ENCODE data around the gene UPF1.
"Not testable (repeated sequence)": the region's sequence is repeated elsewhere in the genome, so short reads cannot be mapped to it uniquely, and the experiment has no call there.

Gene UPF1

DNA sequence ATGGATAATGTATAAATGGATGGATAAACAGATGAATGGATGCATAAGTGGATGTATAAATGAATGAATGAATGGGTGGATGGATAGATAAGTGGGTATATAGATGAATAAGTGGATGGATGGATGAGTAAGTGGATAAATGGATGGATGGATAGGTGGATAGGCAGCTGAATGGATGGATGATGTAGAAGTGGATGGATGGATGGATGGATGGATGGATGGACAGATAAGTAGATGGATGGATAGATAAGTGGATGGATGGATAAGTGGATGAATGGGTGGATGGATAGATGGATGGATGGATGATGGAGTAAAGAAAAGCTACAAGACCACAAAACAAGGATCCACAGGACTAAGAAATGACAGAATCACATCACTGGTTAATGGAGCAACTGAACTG, 31.7 kb upstream of the UPF1 start:
- no peak for DNase-seq

DNA sequence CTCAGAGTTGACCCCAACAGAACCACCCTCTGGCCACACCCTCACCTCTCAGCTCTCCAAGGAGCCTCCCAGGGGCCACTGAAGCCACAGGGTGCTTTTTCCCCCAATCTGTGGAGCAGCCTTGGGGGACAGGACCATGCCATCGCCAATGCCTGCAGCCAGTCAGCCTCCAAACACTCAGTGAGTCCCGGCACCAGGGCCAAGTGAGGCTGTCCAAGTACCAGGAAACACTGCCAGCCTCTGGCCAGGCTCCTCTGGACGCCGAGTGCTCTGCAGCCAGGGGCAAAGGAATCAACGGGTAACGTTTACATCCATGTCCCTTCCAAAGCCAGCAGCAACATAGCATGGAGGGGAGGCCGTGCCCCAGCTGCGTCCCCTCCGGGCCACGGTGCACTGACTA, 31.1 kb upstream of the UPF1 start:
- no peak for DNase-seq

DNA sequence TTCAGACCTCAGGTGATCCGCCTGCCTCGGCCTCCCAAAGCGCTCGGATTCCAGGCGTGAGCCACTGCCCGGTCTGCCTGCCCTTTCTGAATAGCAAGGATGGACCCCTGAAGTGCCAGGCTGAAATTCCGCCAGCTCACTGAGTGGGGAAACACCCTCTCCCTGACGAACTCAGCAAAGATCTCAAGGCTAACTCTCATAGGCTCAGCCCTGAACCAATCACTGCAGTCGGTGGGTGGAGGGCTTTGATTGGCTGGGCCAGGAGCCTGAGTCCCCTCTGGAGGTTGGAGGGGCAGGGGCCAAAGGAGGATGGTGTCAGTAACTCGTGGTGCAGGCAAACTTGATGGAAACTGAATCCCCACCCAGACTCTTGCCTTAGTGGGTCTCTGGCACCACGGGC, 29.4 kb upstream of the UPF1 start:
- peak; percentile 48 for DNase-seq

DNA sequence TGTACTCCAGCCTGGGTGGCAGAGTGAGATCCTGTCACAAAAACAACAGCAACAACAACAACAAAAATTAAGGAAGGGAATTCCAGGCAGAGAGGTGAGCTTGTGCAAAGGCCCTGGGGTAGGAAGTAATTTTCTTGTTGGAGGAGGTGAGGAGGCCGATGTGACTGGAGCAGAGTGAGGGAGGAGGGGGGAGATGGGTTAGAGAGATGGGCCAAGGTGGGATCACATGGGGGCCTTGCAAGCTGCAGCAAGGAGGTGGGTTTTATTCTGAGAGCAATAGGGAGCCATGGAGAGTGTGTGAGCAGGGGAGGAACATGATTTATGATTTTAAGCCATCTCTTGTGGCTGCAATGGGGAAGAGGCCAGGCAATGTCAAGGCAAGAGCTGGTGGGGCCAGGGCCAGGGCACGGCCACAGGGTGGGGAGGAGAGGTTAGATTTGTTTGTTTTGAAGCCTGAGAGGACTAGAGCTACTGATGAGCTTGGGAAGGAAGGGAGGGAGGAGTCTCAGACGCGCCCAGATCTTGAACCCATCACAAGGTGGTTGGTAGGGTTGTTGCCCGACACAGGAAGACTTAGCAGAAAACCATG, 28.1 kb upstream of the UPF1 start:
- DNase-seq = no peak

DNA sequence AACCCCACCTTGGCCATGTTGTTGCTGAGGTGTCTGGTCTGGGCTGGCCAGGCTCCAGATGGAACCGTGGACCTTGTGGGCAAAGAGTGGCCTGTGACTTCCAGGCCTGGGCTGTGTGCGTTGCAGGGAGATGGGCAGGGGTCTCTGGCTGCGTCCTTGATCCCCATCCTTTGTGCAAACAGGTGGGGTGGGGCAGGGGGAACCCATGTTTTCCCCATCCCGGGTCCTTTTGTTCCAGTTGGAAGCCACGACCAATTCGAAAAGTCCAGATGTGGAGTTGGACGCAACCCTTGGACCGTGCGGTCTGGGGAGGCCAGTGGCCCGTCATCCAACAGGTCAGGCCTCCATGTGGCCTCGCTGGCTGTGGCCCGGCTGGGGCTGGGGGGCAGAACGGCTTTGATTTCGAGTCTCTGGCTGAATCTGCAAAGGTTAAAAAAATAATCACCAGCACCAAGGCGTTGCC, 27.6 kb upstream of the UPF1 start:
- DNase-seq = no peak

DNA sequence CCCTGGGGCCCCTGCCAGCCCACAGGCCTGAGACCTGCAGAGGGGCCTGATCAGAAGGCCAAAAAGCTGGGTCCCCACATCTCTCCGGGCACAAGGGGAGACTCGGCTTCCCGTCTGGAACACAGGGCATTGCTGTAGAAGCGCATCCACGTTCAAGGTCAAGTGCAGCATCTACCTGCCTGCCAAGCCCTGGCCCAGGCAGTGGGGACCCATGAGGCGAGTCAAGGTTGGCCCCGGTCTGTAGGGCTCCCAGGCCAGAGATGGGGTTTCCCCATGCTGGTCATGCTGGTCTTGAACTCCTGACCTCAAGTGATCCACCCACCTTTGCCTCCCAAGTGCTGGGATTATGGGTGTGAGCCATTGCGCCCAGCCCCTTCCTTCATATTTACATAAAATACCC, 27.1 kb upstream of the UPF1 start:
- no peak for DNase-seq

DNA sequence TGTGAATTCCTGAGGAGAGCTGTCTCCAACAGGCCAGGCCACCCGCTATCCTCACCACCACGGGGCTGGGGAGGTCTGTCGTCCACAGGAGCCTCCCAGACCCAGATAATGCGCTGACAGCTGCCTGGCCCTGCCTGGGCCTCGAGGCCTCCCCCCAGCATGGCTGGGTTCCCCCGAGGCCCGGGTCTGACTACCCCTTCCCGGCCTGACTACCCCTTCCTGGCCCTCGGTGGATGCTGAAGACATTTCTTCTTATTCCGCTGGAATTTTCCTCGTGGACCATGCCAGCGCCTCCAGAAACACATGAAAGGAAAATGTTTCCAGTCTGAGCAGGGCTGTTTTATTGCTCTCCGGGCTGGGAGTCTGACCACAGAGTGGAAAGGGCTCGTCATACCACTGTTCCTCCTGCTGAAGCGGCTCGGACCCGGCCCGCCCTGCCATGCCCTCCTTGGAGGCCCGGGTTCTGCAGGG, 23.9 kb upstream of the UPF1 start:
- no peak for DNase-seq

DNA sequence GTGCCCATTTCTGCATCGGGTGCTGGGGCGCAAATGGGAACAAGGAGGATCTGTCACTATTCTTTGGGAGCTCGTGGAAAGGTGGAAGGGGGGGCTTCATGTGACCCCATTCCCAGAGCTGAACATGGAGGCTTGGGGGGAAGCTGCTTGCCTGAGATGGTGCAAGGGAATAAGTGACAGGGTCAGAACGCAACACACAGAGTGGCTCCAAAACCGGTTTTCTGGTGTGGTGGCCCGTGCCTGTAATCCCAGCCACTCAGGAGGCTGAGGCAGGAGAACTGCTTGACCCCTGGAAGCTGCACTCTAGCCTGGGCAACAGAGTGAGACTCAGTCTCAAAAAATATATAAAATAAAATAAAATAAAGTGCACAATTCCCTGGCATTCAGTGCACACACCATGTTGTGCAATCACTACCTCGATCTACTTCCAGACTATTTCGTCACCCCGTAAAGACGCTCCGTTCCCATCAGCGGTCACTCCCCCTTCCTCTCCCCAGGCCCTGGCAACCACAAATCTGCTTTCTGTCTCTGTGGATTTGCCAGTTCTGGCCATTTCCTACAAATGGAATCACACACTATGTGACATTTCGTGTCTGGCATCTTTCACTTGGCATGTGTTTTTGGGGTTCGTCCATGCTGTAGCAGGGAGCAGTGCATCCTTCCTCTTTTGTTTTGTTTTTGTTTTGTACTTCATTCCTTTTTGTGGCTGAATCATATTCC, 22.4 kb upstream of the UPF1 start:
- no peak for DNase-seq

DNA sequence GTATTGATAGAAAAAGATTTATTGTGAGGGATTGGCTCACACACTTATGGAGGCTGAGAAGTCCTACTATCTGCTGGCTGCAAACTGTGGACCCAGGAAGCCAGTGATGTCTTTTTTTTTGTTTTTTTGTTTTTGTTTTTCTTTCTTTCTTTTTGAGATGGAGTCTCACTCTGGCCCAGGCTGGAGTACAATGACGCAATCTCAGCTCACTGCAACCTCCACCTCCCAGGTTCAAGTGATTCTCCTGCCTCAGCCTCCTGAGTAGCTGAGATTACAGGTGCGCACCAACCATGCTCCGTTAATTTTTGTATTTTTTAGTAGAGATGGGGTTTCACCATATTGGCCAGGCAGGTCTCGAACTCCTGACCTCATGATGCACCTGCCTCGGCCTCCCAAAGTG, 20.1 kb upstream of the UPF1 start:
- DNase-seq = not testable (repeated sequence)

DNA sequence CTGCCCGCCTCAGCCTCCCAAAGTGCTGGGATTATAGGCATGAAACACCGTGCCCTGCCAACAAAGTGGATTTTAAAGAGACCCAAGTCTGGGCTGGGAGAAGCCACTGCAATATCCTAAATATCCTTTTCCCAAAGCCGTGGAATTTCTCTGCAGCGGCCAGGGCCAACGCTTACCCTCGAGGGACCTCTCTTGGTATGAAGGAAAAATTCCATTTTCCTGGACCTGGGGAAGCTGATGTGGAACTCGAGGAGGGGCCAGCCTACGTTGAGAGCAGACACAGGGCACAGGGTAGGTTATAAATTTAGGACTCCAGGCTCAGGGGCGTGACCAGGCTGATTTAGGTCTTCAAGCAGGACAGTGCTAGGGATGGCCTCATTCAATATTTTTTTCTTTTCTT, 17.7 kb upstream of the UPF1 start:
- no peak for DNase-seq

DNA sequence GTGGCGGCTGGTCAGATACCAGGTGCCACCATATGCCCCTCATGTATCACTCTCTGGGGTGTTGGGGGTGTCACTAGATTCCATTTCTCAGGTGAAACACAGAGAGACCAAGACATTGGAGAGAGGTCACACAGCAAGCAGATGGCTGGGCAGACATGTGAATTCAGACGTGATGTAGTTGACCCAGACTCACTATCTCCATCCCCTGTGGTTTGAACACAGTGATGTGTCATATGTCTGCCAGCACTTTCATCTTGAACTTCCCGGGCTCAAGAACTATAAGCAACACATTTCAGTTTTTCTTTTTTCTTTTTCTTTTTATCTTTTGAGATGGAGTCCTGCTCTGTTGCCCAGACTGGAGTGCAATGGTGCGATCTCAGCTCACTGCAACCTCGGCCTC, 16.1 kb upstream of the UPF1 start:
- DNase-seq = no peak

DNA sequence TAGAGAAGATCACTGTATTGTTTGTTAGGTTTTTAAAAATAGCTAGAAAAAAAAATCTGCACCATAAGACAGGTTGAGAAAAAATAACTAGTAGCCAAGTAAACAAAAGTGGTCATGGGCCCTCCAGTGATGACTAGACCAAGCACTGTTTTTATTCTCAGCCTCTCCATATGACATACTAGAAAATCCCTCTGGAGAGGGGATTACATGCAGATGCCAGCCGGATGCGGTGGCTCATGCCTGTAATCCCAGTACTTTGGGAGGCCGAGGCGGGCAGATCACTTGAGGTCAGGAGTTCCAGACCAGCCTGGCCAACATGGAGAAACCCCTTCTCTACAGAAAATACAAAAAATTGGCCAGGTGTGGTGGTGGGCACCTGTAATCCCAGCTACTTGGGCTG, 15.1 kb upstream of the UPF1 start:
- DNase-seq = not testable (repeated sequence)

DNA sequence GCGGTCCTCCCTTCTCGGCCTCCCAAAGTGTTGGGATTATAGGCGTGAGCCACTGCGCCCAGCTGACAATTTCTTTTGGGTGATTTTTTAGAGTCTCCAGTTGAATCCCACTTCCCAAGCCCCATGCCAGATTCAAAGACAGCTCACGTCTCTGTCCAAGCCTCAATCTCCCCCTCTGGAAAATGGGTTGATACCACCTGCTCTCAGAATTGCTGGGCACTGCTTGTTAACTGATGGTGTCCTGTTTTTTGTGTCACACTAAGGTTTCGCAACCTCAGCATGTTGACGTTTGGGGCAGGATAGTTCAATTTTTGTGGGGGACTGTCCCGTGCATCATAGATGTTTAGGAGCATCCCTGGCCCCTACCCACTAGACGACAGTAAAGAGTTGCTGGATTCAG, 14.2 kb upstream of the UPF1 start:
- DNase-seq = no peak

DNA sequence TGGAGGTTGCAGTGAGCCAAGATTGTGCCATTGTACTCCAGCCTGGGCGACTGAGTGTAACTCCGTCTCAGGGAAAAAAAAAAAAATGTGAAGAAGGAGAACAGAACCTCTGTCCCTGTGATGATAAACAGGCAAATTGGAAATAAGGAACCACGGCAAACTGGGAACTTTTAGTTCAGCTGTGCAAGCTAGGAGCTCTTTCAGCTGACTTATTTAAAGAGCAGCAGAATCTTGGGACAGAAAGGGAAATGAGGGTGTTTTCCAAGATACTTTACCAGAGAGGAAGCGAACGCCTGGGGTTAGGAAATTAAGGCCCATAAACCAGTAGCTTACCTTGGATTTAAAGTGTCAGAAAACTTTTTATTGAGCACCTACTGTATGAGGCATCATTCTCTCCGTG, 3.0 kb upstream of the UPF1 start:
- no peak for DNase-seq

DNA sequence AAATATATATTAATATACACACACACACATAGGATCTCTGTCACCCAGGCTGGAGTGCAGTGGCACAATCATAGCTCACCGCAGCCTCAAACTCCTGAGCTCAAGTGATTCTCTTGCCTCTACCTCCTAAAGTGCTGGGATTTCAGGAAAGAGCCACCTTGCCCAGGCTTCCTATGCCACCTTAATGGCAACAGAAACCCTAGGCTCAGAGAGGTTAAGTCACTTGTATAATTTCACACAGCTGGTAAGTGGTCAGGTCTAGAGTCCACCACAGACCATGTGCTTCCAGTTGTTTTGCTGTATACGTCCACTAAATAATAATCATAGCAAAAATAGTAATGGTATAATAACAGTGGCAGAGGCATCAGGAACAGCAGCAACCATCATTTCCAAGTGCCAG, 1.3 kb upstream of the UPF1 start:
- no peak for DNase-seq

DNA sequence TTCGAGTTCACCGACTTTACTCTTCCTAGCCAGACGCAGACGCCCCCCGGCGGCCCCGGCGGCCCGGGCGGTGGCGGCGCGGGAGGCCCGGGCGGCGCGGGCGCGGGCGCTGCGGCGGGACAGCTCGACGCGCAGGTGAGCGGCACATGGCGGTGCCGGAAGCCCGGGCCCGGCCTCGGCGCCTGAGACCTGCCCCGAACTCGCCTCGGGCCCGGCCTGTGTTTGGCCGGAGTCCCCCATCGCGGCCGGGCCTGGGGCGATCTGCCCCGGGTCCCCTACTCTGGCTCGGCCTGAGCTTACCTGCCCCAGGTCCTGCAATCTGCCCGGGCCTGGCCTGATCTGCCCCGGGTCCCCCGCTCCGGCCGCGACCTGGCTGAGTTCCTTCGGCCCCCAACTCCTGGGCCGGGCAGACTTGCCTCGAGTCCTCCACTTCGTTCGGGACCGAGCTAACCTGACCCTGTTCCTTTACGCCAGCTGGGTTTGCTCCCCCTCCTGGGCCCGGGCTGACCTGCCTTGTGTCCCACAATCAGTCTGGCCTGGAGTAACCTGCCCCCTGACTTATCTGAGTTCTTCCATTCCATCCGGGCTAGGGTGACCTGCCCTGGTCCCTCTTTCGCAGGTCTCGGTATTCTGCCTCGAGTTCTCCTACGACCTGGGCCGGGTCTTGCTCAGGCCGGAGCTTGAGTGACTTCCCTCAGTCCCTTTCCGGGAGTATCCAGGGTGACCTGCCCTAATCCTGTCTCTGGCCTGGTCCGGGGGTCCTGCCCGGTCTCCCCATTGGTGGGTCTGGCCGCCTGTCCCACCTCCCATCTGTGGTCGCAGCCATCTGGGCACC, 764 bp downstream of the UPF1 start:
- DNase-seq = peak; percentile 28

DNA sequence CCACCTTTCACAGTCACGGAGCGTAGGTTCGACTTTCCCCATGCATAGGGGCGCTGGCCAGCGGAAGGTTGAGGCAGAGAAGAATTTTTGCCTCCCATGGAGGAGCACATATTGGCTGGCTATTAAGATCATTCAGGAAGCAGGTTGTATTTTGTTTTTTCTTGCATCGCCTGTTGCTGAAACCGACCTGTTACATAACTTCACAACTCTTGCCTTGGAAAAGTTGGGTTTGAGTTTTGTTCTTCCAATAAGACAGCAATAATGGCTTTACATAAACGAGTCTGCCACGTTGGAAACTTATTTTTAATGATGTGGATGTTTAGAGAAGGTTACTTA, 1.4 kb downstream of the UPF1 start:
- no peak for DNase-seq

DNA sequence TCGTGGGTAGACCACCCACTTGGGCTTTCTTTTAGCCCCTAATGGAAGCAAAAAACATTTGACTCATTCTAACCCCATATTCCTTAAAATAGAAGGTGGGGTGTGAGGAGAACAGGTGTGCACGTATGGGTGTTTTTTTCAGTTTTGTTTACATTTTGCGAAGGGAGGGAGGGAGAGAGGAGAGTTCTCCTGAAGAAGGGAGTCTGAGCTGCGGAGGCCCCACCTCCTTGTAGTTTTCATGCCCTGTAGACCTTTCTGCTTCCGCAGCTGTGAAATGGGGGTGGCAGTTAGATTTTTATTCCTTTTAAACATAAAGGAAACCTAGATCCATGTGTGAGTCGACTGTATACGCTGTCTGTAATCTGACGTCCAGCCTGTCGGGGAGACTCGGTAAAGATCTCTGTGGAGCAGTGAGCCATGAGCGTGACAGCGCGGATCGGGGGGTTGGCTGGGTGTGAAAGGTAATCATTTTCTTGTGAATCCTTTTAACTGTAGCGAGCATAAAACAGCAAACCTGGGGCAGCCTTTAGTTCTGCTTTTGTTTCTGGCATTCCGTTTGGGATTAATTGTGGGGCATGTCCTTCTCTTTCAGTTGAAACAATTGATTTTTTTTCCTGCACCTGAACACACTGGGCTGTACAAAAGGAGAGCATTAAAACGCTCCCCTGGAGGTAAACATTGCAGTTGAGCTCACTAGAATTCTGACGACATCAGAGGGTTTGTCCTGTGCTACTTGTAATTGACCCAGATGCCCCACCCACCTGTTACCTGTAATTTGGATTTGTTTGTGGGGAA, 2.3 kb downstream of the UPF1 start:
- DNase-seq = peak; percentile 97

DNA sequence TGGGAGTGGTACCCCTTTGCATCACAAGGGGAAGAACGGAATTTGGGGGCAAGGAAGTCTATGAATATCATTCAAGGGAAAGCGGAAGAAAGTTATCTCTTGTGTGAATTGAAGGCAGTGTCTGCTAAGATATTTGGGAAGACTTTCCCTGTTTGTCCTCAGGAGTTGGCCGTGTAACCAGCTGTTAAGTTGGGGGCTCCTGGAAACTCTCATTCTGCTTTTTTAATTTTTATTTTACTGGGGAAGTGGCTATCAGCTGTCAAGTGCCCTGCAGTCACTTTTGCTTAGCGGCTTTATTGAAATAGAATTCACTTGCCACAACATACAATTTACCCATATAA, 2.9 kb downstream of the UPF1 start:
- DNase-seq = no peak

DNA sequence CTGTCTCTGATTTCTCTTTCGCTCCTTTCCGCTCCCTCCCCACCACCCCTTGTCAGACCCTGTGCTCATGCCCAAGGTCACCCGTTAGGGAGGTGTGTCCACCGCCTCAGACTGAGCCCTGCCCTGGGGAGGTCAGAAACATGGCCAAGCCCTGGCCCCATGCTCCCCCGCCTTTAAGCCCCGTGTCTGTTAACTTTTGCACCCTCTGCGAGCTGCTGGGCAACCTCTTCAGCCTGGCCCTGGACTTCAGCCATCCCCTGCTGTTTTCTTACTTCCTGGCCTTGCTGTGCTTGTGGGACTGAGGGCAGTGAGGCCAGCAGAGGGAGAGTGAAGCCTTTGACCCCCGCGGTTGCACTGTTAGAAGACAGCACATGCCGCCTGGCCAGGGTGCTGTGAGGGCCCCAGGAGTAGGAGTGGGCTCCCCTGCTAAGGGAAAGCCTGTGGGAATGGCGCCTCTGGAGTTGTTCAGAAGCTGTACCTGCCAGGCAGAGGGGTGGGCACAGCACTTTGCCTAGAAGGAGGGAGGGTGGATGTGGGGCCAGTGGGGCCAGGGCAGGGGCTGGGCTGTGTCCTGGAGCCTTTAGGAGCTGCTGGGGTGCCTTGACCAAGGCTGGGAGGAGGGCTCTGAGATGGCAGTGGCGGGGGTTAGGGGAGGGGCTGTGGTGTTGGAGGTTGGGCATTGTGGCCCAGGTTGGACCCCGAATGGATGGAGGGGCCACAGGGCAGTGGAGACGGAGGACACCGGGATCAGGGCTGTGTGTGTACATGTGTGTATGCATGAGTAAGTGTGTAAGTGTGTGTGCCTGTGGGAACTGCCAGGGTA, 7.9 kb downstream of the UPF1 start:
- DNase-seq = no peak

DNA sequence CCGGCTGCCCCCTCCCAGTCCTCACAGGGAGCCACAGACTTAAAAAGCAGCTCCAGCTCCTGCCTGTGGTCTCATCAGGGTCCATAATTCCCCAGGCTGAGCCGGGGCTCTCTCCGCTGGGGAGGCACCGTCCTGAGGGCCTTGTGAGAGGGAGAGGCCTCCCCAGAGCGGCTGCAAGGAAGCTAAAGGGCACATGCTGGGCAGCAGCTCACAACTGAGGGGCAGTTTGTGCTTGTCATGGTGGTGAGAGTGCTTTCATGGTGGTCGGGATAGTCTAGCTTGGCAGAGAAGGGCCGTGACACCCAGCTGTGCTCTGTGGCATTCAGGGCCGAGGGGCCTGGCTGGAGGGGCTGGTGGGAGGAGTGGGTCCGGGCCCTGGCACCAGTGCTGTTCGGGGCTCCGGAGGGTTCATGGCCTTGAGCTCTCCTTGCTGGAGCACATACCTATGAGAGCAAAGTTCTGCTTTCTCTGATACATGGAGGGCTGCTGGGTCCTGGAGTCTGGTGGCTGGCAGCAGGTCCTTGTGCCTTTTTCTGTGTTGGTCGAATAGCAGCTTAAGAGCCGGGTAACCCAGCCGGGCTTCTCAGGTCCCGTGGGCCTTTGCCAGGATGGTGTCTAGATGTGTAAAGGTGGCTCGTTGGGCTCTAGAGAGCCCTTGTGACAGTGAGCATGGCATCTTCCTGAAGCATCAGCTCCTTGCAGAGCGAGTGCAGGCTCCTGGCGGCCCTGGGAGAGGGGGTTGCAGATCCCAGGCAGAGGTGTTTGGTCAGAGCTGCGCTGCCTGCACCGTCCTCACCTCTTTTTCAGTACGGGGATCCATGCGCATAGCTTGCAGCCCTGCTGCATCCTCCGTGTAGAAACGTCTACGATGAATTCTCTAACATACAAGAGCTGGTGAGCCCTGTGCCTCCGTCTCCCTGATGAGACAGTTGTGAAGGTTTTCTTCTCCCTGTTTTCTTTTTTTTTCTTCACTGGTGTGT, 8.8 kb downstream of the UPF1 start:
- DNase-seq = no peak
